Measurements from ENCODE around the gene NACC1. TPM values are rescaled to one million over a fixed set of nuclear protein-coding genes. Genes with fewer than 3 reads are reported as not detected.

NACC1 gene
- total and polyA plus RNA-seq, 2 of the 13 experiments (the other 11 are each of a cell fraction or from before 2014, with no cell fraction given), result 31.8 to 42.3 TPM

DNA sequence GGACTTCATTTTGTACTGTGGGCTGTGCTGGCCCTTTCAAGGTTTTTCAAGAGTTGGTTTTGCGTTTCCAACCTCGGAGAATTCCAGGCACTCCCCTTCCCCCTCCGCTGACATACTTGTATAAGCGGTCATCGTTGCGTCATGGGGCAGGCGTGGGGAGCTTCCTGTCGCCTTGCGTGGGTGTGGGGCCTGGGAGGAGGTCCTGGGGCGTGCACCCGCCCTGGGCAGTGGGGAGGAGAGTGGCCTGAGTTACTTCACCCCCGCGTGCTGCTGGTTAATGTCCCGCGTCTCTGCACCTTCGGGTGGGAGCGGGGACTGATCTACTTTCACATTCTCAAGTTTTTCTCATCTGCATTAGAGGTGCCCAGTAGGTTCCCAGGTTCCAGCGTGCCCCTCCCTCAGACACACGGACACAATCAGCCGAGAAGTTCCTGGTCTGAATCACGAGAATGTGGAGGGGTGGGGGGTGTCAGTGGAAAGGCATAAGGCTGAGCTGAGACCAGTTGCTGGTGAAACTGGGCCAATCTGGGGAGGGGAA, 36.2 kb downstream of the NACC1 start (continued):
- TF ChIP-seq, protein P1, sequence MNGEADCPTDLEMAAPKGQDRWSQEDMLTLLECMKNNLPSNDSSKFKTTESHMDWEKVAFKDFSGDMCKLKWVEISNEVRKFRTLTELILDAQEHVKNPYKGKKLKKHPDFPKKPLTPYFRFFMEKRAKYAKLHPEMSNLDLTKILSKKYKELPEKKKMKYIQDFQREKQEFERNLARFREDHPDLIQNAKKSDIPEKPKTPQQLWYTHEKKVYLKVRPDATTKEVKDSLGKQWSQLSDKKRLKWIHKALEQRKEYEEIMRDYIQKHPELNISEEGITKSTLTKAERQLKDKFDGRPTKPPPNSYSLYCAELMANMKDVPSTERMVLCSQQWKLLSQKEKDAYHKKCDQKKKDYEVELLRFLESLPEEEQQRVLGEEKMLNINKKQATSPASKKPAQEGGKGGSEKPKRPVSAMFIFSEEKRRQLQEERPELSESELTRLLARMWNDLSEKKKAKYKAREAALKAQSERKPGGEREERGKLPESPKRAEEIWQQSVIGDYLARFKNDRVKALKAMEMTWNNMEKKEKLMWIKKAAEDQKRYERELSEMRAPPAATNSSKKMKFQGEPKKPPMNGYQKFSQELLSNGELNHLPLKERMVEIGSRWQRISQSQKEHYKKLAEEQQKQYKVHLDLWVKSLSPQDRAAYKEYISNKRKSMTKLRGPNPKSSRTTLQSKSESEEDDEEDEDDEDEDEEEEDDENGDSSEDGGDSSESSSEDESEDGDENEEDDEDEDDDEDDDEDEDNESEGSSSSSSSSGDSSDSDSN (CRISPR knock-in tag; IDR thresholded peaks at IDR 0.05), result no peak
- TF ChIP-seq ZNF546 (CRISPR knock-in tag; conservative IDR thresholded peaks at IDR 0.05), result no peak
- no peak for TF ChIP-seq CC2D1A (CRISPR knock-in tag; IDR thresholded peaks at IDR 0.05)
- TF ChIP-seq, protein P2, sequence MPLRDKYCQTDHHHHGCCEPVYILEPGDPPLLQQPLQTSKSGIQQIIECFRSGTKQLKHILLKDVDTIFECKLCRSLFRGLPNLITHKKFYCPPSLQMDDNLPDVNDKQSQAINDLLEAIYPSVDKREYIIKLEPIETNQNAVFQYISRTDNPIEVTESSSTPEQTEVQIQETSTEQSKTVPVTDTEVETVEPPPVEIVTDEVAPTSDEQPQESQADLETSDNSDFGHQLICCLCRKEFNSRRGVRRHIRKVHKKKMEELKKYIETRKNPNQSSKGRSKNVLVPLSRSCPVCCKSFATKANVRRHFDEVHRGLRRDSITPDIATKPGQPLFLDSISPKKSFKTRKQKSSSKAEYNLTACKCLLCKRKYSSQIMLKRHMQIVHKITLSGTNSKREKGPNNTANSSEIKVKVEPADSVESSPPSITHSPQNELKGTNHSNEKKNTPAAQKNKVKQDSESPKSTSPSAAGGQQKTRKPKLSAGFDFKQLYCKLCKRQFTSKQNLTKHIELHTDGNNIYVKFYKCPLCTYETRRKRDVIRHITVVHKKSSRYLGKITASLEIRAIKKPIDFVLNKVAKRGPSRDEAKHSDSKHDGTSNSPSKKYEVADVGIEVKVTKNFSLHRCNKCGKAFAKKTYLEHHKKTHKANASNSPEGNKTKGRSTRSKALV (CRISPR knock-in tag; IDR thresholded peaks at IDR 0.05), result no peak
- no peak for TF ChIP-seq MED8 (CRISPR knock-in tag; IDR thresholded peaks at IDR 0.05; ENCODE audit: insufficient replicate concordance)
- TF ChIP-seq U2AF1 (optimal IDR thresholded peaks at IDR 0.05; ENCODE audit: low read depth, low read length), result no peak
- no peak for TF ChIP-seq ZNF777 (CRISPR knock-in tag; IDR thresholded peaks at IDR 0.05)
- no peak for TF ChIP-seq MYNN (CRISPR knock-in tag; IDR thresholded peaks at IDR 0.05; ENCODE audit: low read depth)
- TF ChIP-seq EHMT2 (IDR thresholded peaks at IDR 0.05; ENCODE audit: borderline replicate concordance, low read depth, low read length), result no peak
- TF ChIP-seq KAT8 (CRISPR knock-in tag; IDR thresholded peaks at IDR 0.05), result no peak
- TF ChIP-seq BHLHE40 (IDR thresholded peaks at IDR 0.05; ENCODE audit: low read length), result no peak
- no peak for TF ChIP-seq HCFC1 (IDR thresholded peaks at IDR 0.05; ENCODE audit: low read depth, low read length)
- TF ChIP-seq RFXAP (CRISPR knock-in tag; IDR thresholded peaks at IDR 0.05; ENCODE audit: borderline replicate concordance), result no peak
- TF ChIP-seq SRSF1 (optimal IDR thresholded peaks at IDR 0.05; ENCODE audit: low read depth, low read length), result no peak
- TF ChIP-seq, protein P3, sequence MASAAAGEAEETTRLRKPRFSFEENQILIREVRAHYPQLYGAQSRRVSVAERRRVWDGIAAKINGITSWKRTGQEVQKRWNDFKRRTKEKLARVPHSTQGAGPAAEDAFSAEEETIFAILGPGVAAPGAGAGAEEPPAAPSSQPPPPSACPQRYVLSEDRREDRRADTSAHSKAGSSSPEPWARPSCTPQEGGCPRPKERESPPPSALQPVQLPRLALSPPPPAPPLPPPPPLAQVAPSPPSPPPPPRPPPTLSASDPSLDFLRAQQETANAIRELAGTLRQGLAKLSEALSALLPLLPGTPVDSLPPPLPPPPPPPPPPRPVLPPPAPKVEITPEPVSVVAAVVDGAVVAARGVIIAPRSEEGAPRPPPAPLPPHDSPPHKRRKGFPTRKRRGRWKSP (CRISPR knock-in tag; IDR thresholded peaks at IDR 0.05), result no peak
- TF ChIP-seq ZFP36 (IDR thresholded peaks at IDR 0.05; ENCODE audit: borderline replicate concordance, low read depth, low read length, partially characterized antibody), result no peak
- TF ChIP-seq, protein P4, sequence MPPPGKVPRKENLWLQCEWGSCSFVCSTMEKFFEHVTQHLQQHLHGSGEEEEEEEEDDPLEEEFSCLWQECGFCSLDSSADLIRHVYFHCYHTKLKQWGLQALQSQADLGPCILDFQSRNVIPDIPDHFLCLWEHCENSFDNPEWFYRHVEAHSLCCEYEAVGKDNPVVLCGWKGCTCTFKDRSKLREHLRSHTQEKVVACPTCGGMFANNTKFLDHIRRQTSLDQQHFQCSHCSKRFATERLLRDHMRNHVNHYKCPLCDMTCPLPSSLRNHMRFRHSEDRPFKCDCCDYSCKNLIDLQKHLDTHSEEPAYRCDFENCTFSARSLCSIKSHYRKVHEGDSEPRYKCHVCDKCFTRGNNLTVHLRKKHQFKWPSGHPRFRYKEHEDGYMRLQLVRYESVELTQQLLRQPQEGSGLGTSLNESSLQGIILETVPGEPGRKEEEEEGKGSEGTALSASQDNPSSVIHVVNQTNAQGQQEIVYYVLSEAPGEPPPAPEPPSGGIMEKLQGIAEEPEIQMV (CRISPR knock-in tag; IDR thresholded peaks at IDR 0.05; ENCODE audit: low read depth), result no peak
- TF ChIP-seq POLR2A (IDR thresholded peaks at IDR 0.05; ENCODE audit: insufficient read depth in 1 of 2, low read depth in 2 of 2, low read length in 2 of 2), result peak; percentile 34 to 43; a peak in 1 of 4 replicates
- TF ChIP-seq, protein P5, sequence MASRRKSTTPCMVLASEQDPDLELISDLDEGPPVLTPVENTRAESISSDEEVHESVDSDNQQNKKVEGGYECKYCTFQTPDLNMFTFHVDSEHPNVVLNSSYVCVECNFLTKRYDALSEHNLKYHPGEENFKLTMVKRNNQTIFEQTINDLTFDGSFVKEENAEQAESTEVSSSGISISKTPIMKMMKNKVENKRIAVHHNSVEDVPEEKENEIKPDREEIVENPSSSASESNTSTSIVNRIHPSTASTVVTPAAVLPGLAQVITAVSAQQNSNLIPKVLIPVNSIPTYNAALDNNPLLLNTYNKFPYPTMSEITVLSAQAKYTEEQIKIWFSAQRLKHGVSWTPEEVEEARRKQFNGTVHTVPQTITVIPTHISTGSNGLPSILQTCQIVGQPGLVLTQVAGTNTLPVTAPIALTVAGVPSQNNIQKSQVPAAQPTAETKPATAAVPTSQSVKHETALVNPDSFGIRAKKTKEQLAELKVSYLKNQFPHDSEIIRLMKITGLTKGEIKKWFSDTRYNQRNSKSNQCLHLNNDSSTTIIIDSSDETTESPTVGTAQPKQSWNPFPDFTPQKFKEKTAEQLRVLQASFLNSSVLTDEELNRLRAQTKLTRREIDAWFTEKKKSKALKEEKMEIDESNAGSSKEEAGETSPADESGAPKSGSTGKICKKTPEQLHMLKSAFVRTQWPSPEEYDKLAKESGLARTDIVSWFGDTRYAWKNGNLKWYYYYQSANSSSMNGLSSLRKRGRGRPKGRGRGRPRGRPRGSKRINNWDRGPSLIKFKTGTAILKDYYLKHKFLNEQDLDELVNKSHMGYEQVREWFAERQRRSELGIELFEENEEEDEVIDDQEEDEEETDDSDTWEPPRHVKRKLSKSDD (CRISPR knock-in tag; IDR thresholded peaks at IDR 0.05; ENCODE audit: low read depth), result peak; percentile 63
- TF ChIP-seq ZNF773 (CRISPR knock-in tag; IDR thresholded peaks at IDR 0.05; ENCODE audit: borderline replicate concordance), result no peak
- no peak for TF ChIP-seq ZKSCAN1 (IDR thresholded peaks at IDR 0.05; ENCODE audit: low read length)
- no peak for TF ChIP-seq ZNF138 (CRISPR knock-in tag; IDR thresholded peaks at IDR 0.05; ENCODE audit: low read depth)

All from HepG2 (cell line).